C4-2B (cell line): Measurements from ENCODE around the gene MVB12B.

Experiments
- CTCF ChIP-seq: fragments of 450-650 bp; conservative IDR thresholded peaks from 2 replicates; pipeline ENCODE4 v1.5.1; 2017; ENCODE audit warnings: mild to moderate bottlenecking
- ZFX ChIP-seq: fragments of 450-650 bp; IDR thresholded peaks from 2 replicates; pipeline ENCODE4 v1.6.1; 2017

GRCh38 chr9:126325821-126326220, 808 bp upstream of the MVB12B start:
- TF ChIP-seq CTCF (no peak), ZFX (no peak)
